H1 (cell line): ENCODE data around the gene TAOK1. TPM values are rescaled to one million over a fixed set of nuclear protein-coding genes. Genes with fewer than 3 reads are reported as not detected.

Experiments used
- CTCF ChIA-PET: fragments of 300-600 bp; sonication (Branson Sonifier 250); formaldehyde crosslinking; loops from one replicate; lab custom pipeline; 2021; ENCODE audit not compliant: partially characterized antibody; lab: Charles Lee
- POLR2A ChIA-PET: fragments of 300-600 bp; sonication (Branson Sonifier 250); formaldehyde crosslinking; loops from one replicate; lab custom pipeline; 2021; ENCODE audit warnings: inconsistent platforms; ENCODE audit not compliant: partially characterized antibody; lab: Charles Lee
- DNase-seq, 2 experiments: peaks; one replicate each; pipeline versions ENCODE4 v3.0.0 to v3.0.0-alpha.2; 2010 to 2022; ENCODE audit warnings: low spot score in 2 of 2, low read depth in 1 of 2, mixed read lengths in 1 of 2
- FAIRE-seq: peaks from 2 replicates; lab custom pipeline; 2011; peaks lifted over from hg19 to GRCh38; lab: Jason Lieb, UNC
- H2AFZ ChIP-seq: 2 replicates; pipeline ENCODE4 v1.8.1; 2012; ENCODE audit warnings: low read length, inconsistent platforms
- H2AK5ac ChIP-seq: 2 replicates; pipeline ENCODE4 v1.6.1; 2013; ENCODE audit warnings: low read depth, low read length
- H2BK120ac ChIP-seq: replicated peaks from 2 replicates; pipeline ENCODE3; 2013; ENCODE audit warnings: low read depth, low read length, inconsistent platforms
- H2BK12ac ChIP-seq: 2 replicates; pipeline ENCODE4 v1.6.1; 2013; ENCODE audit warnings: low read depth, low read length
- H2BK15ac ChIP-seq: 2 replicates; pipeline ENCODE4 v1.6.1; 2013; ENCODE audit warnings: low read length
- H2BK20ac ChIP-seq: 2 replicates; pipeline ENCODE4 v1.6.1; 2013; ENCODE audit warnings: low read length
- H2BK5ac ChIP-seq: 2 replicates; pipeline ENCODE4 v1.6.1; 2013; ENCODE audit warnings: low read depth, low read length
- H3K14ac ChIP-seq: 2 replicates; pipeline ENCODE4 v1.6.1; 2013; ENCODE audit warnings: inconsistent platforms; ENCODE audit not compliant: insufficient read length
- H3K18ac ChIP-seq: 2 replicates; pipeline ENCODE4 v1.6.1; 2013; ENCODE audit warnings: low read length; ENCODE audit errors: extremely low read depth
- H3K23ac ChIP-seq: 2 replicates; pipeline ENCODE4 v1.6.1; 2013; ENCODE audit warnings: inconsistent platforms; ENCODE audit not compliant: insufficient read length
- H3K23me2 ChIP-seq: 2 replicates; pipeline ENCODE4 v1.6.1; 2013; ENCODE audit warnings: low read depth, low read length
- H3K27ac ChIP-seq: 2 replicates; pipeline ENCODE4 v1.6.1; 2011; ENCODE audit warnings: low read depth, low read length, inconsistent platforms
- H3K27me3 ChIP-seq, 4 experiments: replicated peaks in 1 of 4; 1 replicate in 1 of 4; 2 replicates in 3 of 4; pipeline versions ENCODE4 v1.6.1 to v1.8.1; 2011 to 2013; ENCODE audit warnings: low read length in 3 of 4, mild to moderate bottlenecking in 3 of 4, inconsistent platforms in 2 of 4, mixed read lengths in 2 of 4, moderate library complexity in 1 of 4; ENCODE audit not compliant: control insufficient read depth in 3 of 4, insufficient read depth in 3 of 4; ENCODE audit errors: extremely low read depth in 1 of 4
- H3K36me3 ChIP-seq, 4 experiments: 2 replicates each; pipeline versions ENCODE4 v1.6.1 to v1.8.1; 2011 to 2013; ENCODE audit warnings: mild to moderate bottlenecking in 4 of 4, low read length in 3 of 4, moderate library complexity in 2 of 4, control low read depth in 1 of 4, inconsistent platforms in 1 of 4; ENCODE audit not compliant: insufficient read depth in 4 of 4, control insufficient read depth in 2 of 4
- H3K4ac ChIP-seq: replicated peaks from 2 replicates; pipeline ENCODE3; 2013; ENCODE audit warnings: low read length, low read depth, mixed read lengths, inconsistent platforms; ENCODE audit not compliant: insufficient read length
- H3K4me1 ChIP-seq, 4 experiments: replicated peaks in 1 of 4; 1 replicate in 1 of 4; 2 replicates in 3 of 4; pipeline versions ENCODE4 v1.6.1 to v1.8.1; 2011 to 2013; ENCODE audit warnings: low read length in 3 of 4, inconsistent platforms in 2 of 4, mixed read lengths in 1 of 4; ENCODE audit not compliant: insufficient read depth in 4 of 4, control insufficient read depth in 3 of 4
- H3K4me2 ChIP-seq, 2 experiments: 2 replicates each; pipeline versions ENCODE4 v1.6.1 to v1.8.1; 2011 to 2013; ENCODE audit warnings: low read depth in 2 of 2, low read length in 2 of 2, control low read depth in 1 of 2, inconsistent platforms in 1 of 2, mild to moderate bottlenecking in 1 of 2; ENCODE audit not compliant: insufficient read depth in 1 of 2
- H3K4me3 ChIP-seq, 4 experiments: fragments of 200-600, 300-600 bp in 1 of 4; sonication (generic), shearing (Covaris generic), sonication (Bioruptor Twin) in 1 of 4; 2 replicates each; pipeline versions ENCODE4 v1.5.1 to v1.8.1; 2011 to 2016; ENCODE audit warnings: low read length in 4 of 4, low read depth in 3 of 4, control low read depth in 2 of 4, inconsistent platforms in 2 of 4, mild to moderate bottlenecking in 2 of 4, mixed read lengths in 1 of 4, moderate library complexity in 1 of 4; ENCODE audit not compliant: insufficient read depth in 2 of 4; ENCODE audit errors: extremely low read depth in 1 of 4
- H3K56ac ChIP-seq: replicated peaks from 2 replicates; pipeline ENCODE3; 2013; ENCODE audit warnings: low read depth, mild to moderate bottlenecking, mixed read lengths, low read length, inconsistent platforms; ENCODE audit not compliant: insufficient read length
- H3K79me1 ChIP-seq: 2 replicates; pipeline ENCODE4 v1.6.1; 2013; ENCODE audit warnings: low read depth, low read length, control low read depth
- H3K79me2 ChIP-seq, 2 experiments: 2 replicates each; pipeline versions ENCODE4 v1.6.1 to v1.8.1; 2012 to 2013; ENCODE audit warnings: low read length in 2 of 2, mild to moderate bottlenecking in 2 of 2, inconsistent platforms in 1 of 2; ENCODE audit not compliant: insufficient read depth in 2 of 2, control insufficient read depth in 1 of 2
- H3K9ac ChIP-seq, 4 experiments: replicated peaks in 1 of 4; 1 replicate in 1 of 4; 2 replicates in 3 of 4; pipeline versions ENCODE4 v1.6.1 to v1.8.1; 2011 to 2013; ENCODE audit warnings: low read depth in 3 of 4, low read length in 3 of 4, control low read depth in 2 of 4, mild to moderate bottlenecking in 2 of 4, moderate library complexity in 2 of 4, inconsistent platforms in 1 of 4; ENCODE audit errors: extremely low read depth in 1 of 4
- H3K9me3 ChIP-seq, 2 experiments: 2 replicates each; pipeline versions ENCODE4 v1.6.1 to v1.8.1; 2012 to 2013; ENCODE audit warnings: mild to moderate bottlenecking in 2 of 2, moderate library complexity in 2 of 2, control low read depth in 1 of 2, inconsistent platforms in 1 of 2, low read depth in 1 of 2, low read length in 1 of 2, mixed read lengths in 1 of 2; ENCODE audit not compliant: insufficient read depth in 2 of 2
- H4K20me1 ChIP-seq, 2 experiments: replicated peaks in 1 of 2; 2 replicates each; pipeline versions ENCODE3 to v1.8.1; 2011 to 2013; ENCODE audit warnings: inconsistent platforms in 2 of 2, low read length in 2 of 2, mild to moderate bottlenecking in 1 of 2; ENCODE audit not compliant: insufficient read depth in 2 of 2, control insufficient read depth in 1 of 2
- H4K5ac ChIP-seq: 2 replicates; pipeline ENCODE4 v1.6.1; 2013; ENCODE audit warnings: low read length, low read depth, mixed read lengths, inconsistent platforms; ENCODE audit not compliant: insufficient read length
- H4K8ac ChIP-seq: 2 replicates; pipeline ENCODE4 v1.8.0; 2013; ENCODE audit warnings: mild to moderate bottlenecking, moderate library complexity, low read length, inconsistent platforms; ENCODE audit not compliant: insufficient read depth; ENCODE audit errors: extremely low read depth
- H4K91ac ChIP-seq: replicated peaks from 2 replicates; pipeline ENCODE3; 2013; ENCODE audit warnings: low read length, mixed read lengths, inconsistent platforms; ENCODE audit not compliant: insufficient read length
- JUND ChIP-seq: IDR thresholded peaks from 2 replicates; pipeline ENCODE4 v1.6.1; 2011; ENCODE audit warnings: mild to moderate bottlenecking, improper control_type of control experiment, low read length
- KDM5A ChIP-seq: fragments of 200-600 bp; IDR thresholded peaks from 2 replicates; pipeline ENCODE4 v1.7.1; 2012; ENCODE audit warnings: mild to moderate bottlenecking, low read length, inconsistent platforms, mixed read lengths
- POU5F1 ChIP-seq: IDR thresholded peaks from 2 replicates; pipeline ENCODE4 v1.6.1; 2011; ENCODE audit warnings: low read depth, mild to moderate bottlenecking, low read length, moderate library complexity
- RBBP5 ChIP-seq: IDR thresholded peaks from 2 replicates; pipeline ENCODE4 v1.7.1; 2012; ENCODE audit warnings: low read depth, mild to moderate bottlenecking, inconsistent platforms, low read length, moderate library complexity, borderline replicate concordance
- RFX5 ChIP-seq: IDR thresholded peaks from 2 replicates; pipeline ENCODE4 v1.6.1; 2011; ENCODE audit warnings: low read depth, low read length, improper control_type of control experiment, borderline replicate concordance
- SAP30 ChIP-seq: fragments of 300-600 bp; sonication (generic); IDR thresholded peaks from 2 replicates; pipeline ENCODE4 v1.7.1; 2012; ENCODE audit warnings: low read length, moderate library complexity, mild to moderate bottlenecking, inconsistent platforms; ENCODE audit not compliant: insufficient read depth, insufficient replicate concordance
- WGBS, 2 experiments: shearing (Covaris generic) in 1 of 2; methylation state at CpG; one replicate each; pipeline versions ENCODE4 v1.1.6 to v1.1.7; 2013 to 2015; ENCODE audit warnings: low lambda C conversion rate in 2 of 2, mixed read lengths in 2 of 2, inconsistent platforms in 1 of 2, low coverage in 1 of 2, missing lambda C conversion rate in 1 of 2; ENCODE audit not compliant: insufficient replicate concordance in 2 of 2, insufficient coverage in 1 of 2, insufficient read length in 1 of 2; ENCODE audit errors: extremely low coverage in 1 of 2, missing lambda C conversion rate in 1 of 2; 5-methylcytosine and 5-hydroxymethylcytosine counted together
- polyA plus RNA-seq, 7 experiments: library from polyadenylated mRNA; depleted of rRNA in 3 of 7; stranded (reverse) in 5 of 7; unstranded in 2 of 7; fragments of >200 nt in 5 of 7; fragments of 200-250 nt in 2 of 7; gene quantifications; 1 replicate in 5 of 7; 2 replicates in 1 of 7; 4 replicates in 1 of 7; pipeline versions ENCODE4 v1.2.1 to v1.2.3, GENCODE V29; 2011 to 2013; ENCODE audit warnings: missing spikeins in 2 of 7, mixed read lengths in 2 of 7
- total RNA-seq: library from RNA; stranded (reverse); fragmentation: NEBNext Ultra II Directional; extraction: Animal tissue kit (Norgen Biotek cat#: 25700); gene quantifications from 2 replicates; pipeline ENCODE4 v1.2.1, GENCODE V29; 2021
- TF ChIP-seq, protein P1 (sequence below): IDR thresholded peaks from 2 replicates; pipeline ENCODE4 v1.6.1; 2012; ENCODE audit warnings: low read length, inconsistent platforms

Gene TAOK1
- total and polyA plus RNA-seq, 2 of the 8 experiments (the other 6 are each of a cell fraction or from before 2014, with no cell fraction given): 12.2 to 90.6 TPM

DNA sequence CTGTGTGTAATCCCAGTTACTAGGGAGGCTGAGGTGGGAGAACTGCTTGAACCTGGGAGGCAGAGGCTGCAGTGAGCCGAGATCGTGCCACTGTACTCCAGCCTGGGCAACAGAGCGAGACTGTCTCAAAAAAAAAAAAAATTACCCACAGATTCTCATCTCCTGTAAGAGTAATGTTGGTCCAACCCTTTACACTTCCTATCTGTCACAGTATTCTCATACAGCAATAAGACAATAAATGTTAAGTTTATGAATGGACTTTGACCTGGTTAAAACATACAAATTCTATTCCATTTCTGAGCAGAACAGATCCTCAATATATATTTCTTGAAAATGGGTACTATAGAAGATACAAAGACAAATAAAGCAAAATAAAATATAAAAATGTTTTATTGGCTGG, 30.4 kb upstream of the TAOK1 start:
- Histone ChIP-seq H3K36me3 (no peaks in the 10 kb centered on the region), H3K23me2 (no peaks in the 10 kb centered on the region), H3K79me2 (no peaks in the 10 kb centered on the region), H3K56ac (no peak overlapping the region), H2BK120ac (no peak overlapping the region), H3K4me3 (no peak overlapping the region), H2AK5ac (no peak overlapping the region), H3K27ac (no peak overlapping the region), H3K14ac (no peak overlapping the region), H2BK15ac (no peak overlapping the region), H3K9me3 (no peaks in the 10 kb centered on the region), H3K23ac (no peak overlapping the region), H3K4me1 (no peaks in the 10 kb centered on the region), H3K9ac (no peak overlapping the region), H3K4ac (no peak overlapping the region), H3K4me2 (no peak overlapping the region), H4K8ac (no peak overlapping the region), H4K5ac (no peak overlapping the region), H3K18ac (no peak overlapping the region), H2AFZ (no peak overlapping the region), H2BK12ac (no peak overlapping the region), H4K91ac (no peak overlapping the region), H2BK5ac (no peak overlapping the region), H4K20me1 (no peaks in the 10 kb centered on the region), H3K79me1 (no peaks in the 10 kb centered on the region), H2BK20ac (no peak overlapping the region), H3K27me3 (no peaks in the 10 kb centered on the region)
- TF ChIP-seq RBBP5 (no peak), SAP30 (no peak), RFX5 (no peak), KDM5A (no peak), JUND (no peak), POU5F1 (no peak)
- TF ChIP-seq, protein P1, sequence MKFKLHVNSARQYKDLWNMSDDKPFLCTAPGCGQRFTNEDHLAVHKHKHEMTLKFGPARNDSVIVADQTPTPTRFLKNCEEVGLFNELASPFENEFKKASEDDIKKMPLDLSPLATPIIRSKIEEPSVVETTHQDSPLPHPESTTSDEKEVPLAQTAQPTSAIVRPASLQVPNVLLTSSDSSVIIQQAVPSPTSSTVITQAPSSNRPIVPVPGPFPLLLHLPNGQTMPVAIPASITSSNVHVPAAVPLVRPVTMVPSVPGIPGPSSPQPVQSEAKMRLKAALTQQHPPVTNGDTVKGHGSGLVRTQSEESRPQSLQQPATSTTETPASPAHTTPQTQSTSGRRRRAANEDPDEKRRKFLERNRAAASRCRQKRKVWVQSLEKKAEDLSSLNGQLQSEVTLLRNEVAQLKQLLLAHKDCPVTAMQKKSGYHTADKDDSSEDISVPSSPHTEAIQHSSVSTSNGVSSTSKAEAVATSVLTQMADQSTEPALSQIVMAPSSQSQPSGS: no peak
- no peak for DNase-seq
- ChIA-PET POLR2A (no interaction called here), CTCF (no interaction called here)
- WGBS, 2 experiments: 92% methylated on average over 3 of the region's 3 CpGs; no CpG with 5 or more reads in 1 of the 2 experiments
- FAIRE-seq: no peak
